Activated CD4-positive, alpha-beta memory T cell treated with anti-CD3 and anti-CD28 coated beads, Interleukin-2, amount 10 ng/mL, durations not matched to agents 7 days and 5 days (primary cell): Measurements from ENCODE around the gene NPHS2. TPM values are rescaled to one million over a fixed set of nuclear protein-coding genes. Genes with fewer than 3 reads are reported as not detected.

Experiments
- CTCF ChIA-PET: fragments of 350-600 bp; sonication (Branson Sonifier 250); formaldehyde crosslinking; loops from one replicate; lab custom pipeline; 2021; ENCODE audit warnings: antibody characterized with exemption, inconsistent platforms; lab: Charles Lee
- POLR2A ChIA-PET: fragments of 350-600 bp; sonication (Branson Sonifier 250); formaldehyde crosslinking; loops from one replicate; lab custom pipeline; 2021; ENCODE audit warnings: antibody characterized with exemption; lab: Charles Lee
- DNase-seq: peaks from one replicate; pipeline ENCODE4 v3.0.0-alpha.2; 2020
- H3K27ac Mint-ChIP-seq: one replicate; pipeline ENCODE4 v1.8.0; 2021; ENCODE audit warnings: mild to moderate bottlenecking, mixed read lengths
- H3K27me3 Mint-ChIP-seq: one replicate; pipeline ENCODE4 v1.8.0; 2021; ENCODE audit warnings: mixed read lengths
- H3K36me3 Mint-ChIP-seq: one replicate; pipeline ENCODE4 v1.8.0; 2021; ENCODE audit warnings: low read depth, mixed read lengths
- H3K4me1 Mint-ChIP-seq: one replicate; pipeline ENCODE4 v1.8.0; 2021; ENCODE audit warnings: mixed read lengths
- H3K4me3 Mint-ChIP-seq: one replicate; pipeline ENCODE4 v1.8.0; 2021; ENCODE audit warnings: mild to moderate bottlenecking, mixed read lengths
- H3K9me3 Mint-ChIP-seq: one replicate; pipeline ENCODE4 v1.8.0; 2021; ENCODE audit warnings: mixed read lengths
- total RNA-seq, 2 experiments: library from RNA; stranded (reverse); gene quantifications; one replicate each; pipeline ENCODE4 v1.2.3, GENCODE V29; 2021

NPHS2 gene
- not detected for total RNA-seq

- H3K4me1 Mint-ChIP-seq: no peaks in the 10 kb centered on the region
- peaks cover 43% of the 10 kb centered on the region for H3K27me3 Mint-ChIP-seq
- no peak for DNase-seq
- H3K9me3 Mint-ChIP-seq: no peaks in the 10 kb centered on the region
- CTCF ChIA-PET: no interaction called here
- H3K27ac Mint-ChIP-seq: no peak within 1 kb of the TSS
- POLR2A ChIA-PET: no interaction called here
- no peaks in the 10 kb centered on the region for H3K36me3 Mint-ChIP-seq
- H3K4me3 Mint-ChIP-seq: no peak within 1 kb of the TSS
Observed at GRCh38 chr1:179575497-179576314, at the start of gene NPHS2. Gene NPHS2, minus strand, starts transcription at chr1:179575948. Its CDS starts 84 bp downstream, at chr1:179575864.

GRCh38 chr1:179612361-179612760 lies 36.6 kb upstream of the NPHS2 start:
- Mint-ChIP-seq H3K36me3 (no peaks in the 10 kb centered on the region), H3K27me3 (peaks cover 5% of the 10 kb centered on the region), H3K9me3 (no peaks in the 10 kb centered on the region), H3K27ac (no peak overlapping the region), H3K4me1 (no peaks in the 10 kb centered on the region), H3K4me3 (no peak overlapping the region)
- no peak for DNase-seq
- CTCF ChIA-PET: no interaction called here
- POLR2A ChIA-PET: no interaction called here

DNA sequence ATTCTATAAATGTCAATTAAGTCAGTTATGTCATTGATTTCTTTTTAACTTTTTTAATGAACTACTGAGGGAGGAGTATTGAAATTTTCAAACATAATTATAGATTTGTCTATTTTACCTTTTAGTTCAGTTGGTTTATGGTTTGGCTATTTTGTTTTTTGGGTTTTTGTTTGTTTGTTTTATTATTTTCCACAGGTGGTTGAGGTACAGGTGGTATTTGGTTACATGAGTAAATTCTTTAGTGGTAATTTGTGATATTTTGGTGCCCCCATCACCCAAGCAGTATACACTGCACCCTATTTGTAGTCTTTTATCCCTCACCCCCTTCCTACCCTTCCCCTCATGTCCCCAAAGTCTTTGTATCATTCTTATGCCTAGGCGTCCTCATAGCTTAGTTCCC lies 25.3 kb upstream of the NPHS2 start:
- H3K27me3 Mint-ChIP-seq: peaks cover 11% of the 10 kb centered on the region
- H3K4me1 Mint-ChIP-seq: no peaks in the 10 kb centered on the region
- POLR2A ChIA-PET: no interaction called here
- CTCF ChIA-PET: no interaction called here
- no peaks in the 10 kb centered on the region for H3K36me3 Mint-ChIP-seq
- no peaks in the 10 kb centered on the region for H3K9me3 Mint-ChIP-seq
- H3K27ac Mint-ChIP-seq: no peak overlapping the region
- DNase-seq: no peak
- H3K4me3 Mint-ChIP-seq: no peak overlapping the region

DNA sequence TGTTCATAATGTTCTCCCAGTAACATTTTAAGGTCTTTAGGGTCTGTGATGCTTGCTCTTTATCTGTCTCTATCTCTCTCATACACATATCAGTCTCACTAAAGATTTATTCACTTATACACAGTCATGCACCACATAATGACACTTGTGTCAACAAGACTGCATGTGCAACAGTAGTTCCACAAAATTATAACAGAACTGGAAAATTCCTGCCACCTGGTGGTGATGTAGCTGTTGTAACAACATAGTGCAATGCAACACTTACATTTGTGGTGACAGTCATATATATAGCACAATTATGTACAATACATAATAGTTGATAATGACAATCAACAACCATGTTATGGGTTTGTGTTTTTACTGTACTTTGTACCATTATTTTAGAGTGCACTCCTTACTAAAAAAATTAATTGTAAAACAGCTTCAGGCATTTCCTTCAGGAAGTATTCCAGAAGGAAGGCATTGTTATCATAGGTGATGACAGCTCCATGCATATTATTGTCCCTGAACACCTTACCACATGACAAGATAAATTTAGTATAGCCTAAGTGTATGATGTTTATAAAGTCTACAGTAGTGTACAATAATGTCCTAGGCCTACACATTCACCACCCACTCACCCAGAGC lies 24.0 kb upstream of the NPHS2 start:
- Mint-ChIP-seq H3K4me1 (no peaks in the 10 kb centered on the region), H3K36me3 (no peaks in the 10 kb centered on the region), H3K9me3 (no peaks in the 10 kb centered on the region), H3K27ac (no peak overlapping the region), H3K4me3 (no peak overlapping the region), H3K27me3 (peaks cover 13% of the 10 kb centered on the region)
- CTCF ChIA-PET: interaction anchor here (0.6 kb wide), 1 partner anchor 520 kb away, joined by 4 read pairs; no protein-coding TSS in a partner anchor
- POLR2A ChIA-PET: no interaction called here
- DNase-seq: no peak

DNA sequence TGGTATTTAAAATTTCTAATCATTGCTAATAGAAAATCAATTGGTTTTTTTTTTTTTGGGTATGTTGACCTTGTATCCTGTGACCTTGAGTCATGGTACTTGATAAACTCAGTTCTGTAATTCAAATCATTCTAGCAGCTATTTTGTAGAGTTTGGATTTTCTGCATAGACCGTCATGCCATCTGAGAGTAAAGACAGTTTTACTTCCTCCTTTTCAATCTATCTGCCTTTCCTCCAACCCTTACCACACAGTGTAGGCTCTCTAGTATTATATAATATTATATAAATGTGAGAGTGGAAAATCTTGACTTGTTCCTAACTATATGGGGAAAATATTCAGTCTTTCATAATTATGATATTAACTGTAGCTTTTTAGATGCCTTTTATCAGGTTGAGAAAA lies 22.9 kb upstream of the NPHS2 start:
- H3K4me1 Mint-ChIP-seq: no peaks in the 10 kb centered on the region
- DNase-seq: no peak
- POLR2A ChIA-PET: no interaction called here
- H3K9me3 Mint-ChIP-seq: no peaks in the 10 kb centered on the region
- no peak overlapping the region for H3K4me3 Mint-ChIP-seq
- H3K36me3 Mint-ChIP-seq: no peaks in the 10 kb centered on the region
- CTCF ChIA-PET: interaction anchor here (1.3 kb wide), 1 partner anchor 211 kb away, joined by 3 read pairs; no protein-coding TSS in a partner anchor
- H3K27ac Mint-ChIP-seq: no peak overlapping the region
- H3K27me3 Mint-ChIP-seq: peaks cover 18% of the 10 kb centered on the region

DNA sequence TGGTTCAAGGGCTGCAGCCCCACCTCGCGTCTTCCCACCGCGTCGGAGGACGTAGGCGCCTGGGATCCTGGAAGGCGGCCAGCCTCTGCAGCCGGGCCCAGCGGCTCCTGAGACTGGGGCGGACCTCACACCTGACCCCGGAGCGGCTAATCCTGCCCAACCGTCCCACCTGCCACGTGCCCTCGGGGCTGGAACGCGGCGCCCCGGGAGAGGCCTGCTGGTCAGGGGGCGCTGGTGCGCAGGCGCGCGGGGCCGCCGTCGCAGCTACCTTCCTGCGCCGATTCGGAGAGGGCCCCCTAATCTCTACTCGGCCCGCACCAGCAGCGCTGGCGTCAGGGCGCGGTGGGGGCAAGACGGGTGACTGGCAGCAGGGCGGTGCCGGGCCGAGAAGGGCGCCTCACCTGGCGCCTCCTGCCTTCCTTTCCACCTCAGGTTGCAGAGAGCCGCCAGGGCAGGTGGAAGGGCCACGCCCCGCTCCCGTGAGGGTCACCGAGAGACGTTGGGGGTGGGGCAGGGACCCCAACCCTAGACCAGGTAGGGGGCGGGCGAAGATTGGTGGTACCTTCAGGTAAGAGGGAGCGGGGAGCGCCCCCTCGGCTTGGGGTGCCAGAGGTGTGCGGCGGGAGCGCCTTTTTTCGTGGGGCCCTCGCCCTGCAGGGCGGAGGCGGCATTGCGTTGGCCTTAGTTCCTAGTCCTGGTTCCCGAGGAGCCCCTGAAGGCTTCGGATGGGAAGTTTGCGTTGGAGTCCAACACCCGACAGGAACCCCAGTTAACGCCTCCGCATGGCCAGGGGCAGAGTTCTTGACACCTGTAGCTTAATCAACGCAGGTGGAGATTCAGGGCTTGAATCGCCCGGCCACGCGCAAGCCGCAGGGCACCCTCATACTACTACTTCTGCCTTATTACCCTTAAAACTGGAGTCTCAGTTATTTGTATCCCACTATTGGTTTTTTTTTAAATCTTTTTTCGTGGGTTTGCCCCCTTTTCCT lies 16.1 kb upstream of the NPHS2 start, which contains the start of gene TDRD5:
TSS of gene TDRD5 (plus strand) at position 241 of the 989 bp plus-strand sequence. CDS start 784 bp downstream, outside the sequence.
- POLR2A ChIA-PET: no interaction called here
- no peaks in the 10 kb centered on the region for H3K36me3 Mint-ChIP-seq
- no peak within 1 kb of the TSS for H3K4me3 Mint-ChIP-seq
- H3K4me1 Mint-ChIP-seq: no peaks in the 10 kb centered on the region
- peaks cover 21% of the 10 kb centered on the region for H3K27me3 Mint-ChIP-seq
- no peak within 1 kb of the TSS for H3K27ac Mint-ChIP-seq
- no peak for DNase-seq
- no peaks in the 10 kb centered on the region for H3K9me3 Mint-ChIP-seq
- CTCF ChIA-PET: no interaction called here

DNA sequence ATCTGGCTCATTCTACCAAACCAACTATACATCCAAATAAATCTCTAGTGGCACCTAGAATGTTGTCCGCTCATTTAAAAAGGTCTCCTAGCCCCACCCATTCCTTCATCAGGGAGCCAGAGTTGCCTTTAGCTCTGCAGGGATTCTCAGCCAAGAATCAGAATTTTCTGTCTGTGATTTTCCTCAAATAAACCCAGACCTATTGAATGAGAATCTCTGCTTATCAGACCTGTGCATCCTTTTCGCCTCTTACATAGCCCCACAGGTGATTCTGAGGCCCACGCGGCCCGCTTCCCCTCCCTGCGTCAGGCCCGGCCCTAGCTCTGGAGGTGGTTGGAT lies 15.5 kb upstream of the NPHS2 start:
- no peak overlapping the region for H3K4me3 Mint-ChIP-seq
- H3K9me3 Mint-ChIP-seq: no peaks in the 10 kb centered on the region
- no peak overlapping the region for H3K27ac Mint-ChIP-seq
- no peak for DNase-seq
- ChIA-PET POLR2A (no interaction called here), CTCF (no interaction called here)
- H3K27me3 Mint-ChIP-seq: peaks cover 20% of the 10 kb centered on the region
- no peaks in the 10 kb centered on the region for H3K36me3 Mint-ChIP-seq
- no peaks in the 10 kb centered on the region for H3K4me1 Mint-ChIP-seq

DNA sequence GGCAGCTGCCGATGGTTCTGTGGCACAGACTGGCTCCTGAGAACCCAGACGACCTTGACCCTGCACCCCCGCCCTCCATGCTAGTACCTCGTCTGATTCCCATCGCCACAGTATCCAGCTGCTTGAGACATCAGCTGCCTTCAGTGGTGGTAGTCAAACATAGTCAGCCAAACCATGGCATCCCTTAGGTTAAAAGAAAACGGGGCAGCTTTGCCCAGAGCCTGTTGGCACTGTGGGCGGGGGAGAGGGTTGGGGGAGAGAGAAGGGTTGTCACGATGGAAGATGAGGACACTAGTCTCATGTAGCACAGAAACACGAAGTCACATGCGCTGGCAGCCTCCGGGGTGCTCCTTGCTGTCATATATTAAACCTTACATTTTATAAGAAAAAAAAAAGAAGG lies 14.9 kb upstream of the NPHS2 start:
- Mint-ChIP-seq H3K36me3 (no peaks in the 10 kb centered on the region), H3K9me3 (no peaks in the 10 kb centered on the region), H3K27ac (no peak overlapping the region), H3K4me3 (no peak overlapping the region), H3K4me1 (peaks cover 1% of the 10 kb centered on the region), H3K27me3 (peaks cover 23% of the 10 kb centered on the region)
- DNase-seq: no peak
- ChIA-PET POLR2A (no interaction called here), CTCF (no interaction called here)

- POLR2A ChIA-PET: no interaction called here
- no peak overlapping the region for H3K4me3 Mint-ChIP-seq
- peaks cover 26% of the 10 kb centered on the region for H3K27me3 Mint-ChIP-seq
Observed at GRCh38 chr1:179589509-179589908, 13.8 kb upstream of the NPHS2 start.

GRCh38 chr1:179588425-179589024 lies 12.8 kb upstream of the NPHS2 start:
- Mint-ChIP-seq H3K27ac (no peak overlapping the region), H3K4me1 (peaks cover 1% of the 10 kb centered on the region), H3K36me3 (no peaks in the 10 kb centered on the region), H3K4me3 (no peak overlapping the region), H3K9me3 (no peaks in the 10 kb centered on the region), H3K27me3 (peaks cover 29% of the 10 kb centered on the region)
- POLR2A ChIA-PET: no interaction called here
- CTCF ChIA-PET: no interaction called here
- DNase-seq: no peak

More at GRCh38 chr1:179589509-179589908, 13.8 kb upstream of the NPHS2 start:
- peaks cover 1% of the 10 kb centered on the region for H3K4me1 Mint-ChIP-seq
- H3K9me3 Mint-ChIP-seq: no peaks in the 10 kb centered on the region
- no peak for DNase-seq
- CTCF ChIA-PET: no interaction called here
- H3K36me3 Mint-ChIP-seq: no peaks in the 10 kb centered on the region
- H3K27ac Mint-ChIP-seq: no peak overlapping the region

GRCh38 chr1:179587336-179587735 lies 11.6 kb upstream of the NPHS2 start:
- POLR2A ChIA-PET: no interaction called here
- no peaks in the 10 kb centered on the region for H3K36me3 Mint-ChIP-seq
- H3K4me1 Mint-ChIP-seq: peaks cover 1% of the 10 kb centered on the region
- no peaks in the 10 kb centered on the region for H3K9me3 Mint-ChIP-seq
- H3K4me3 Mint-ChIP-seq: no peak overlapping the region
- no peak overlapping the region for H3K27ac Mint-ChIP-seq
- H3K27me3 Mint-ChIP-seq: peaks cover 28% of the 10 kb centered on the region
- CTCF ChIA-PET: no interaction called here
- no peak for DNase-seq

DNA sequence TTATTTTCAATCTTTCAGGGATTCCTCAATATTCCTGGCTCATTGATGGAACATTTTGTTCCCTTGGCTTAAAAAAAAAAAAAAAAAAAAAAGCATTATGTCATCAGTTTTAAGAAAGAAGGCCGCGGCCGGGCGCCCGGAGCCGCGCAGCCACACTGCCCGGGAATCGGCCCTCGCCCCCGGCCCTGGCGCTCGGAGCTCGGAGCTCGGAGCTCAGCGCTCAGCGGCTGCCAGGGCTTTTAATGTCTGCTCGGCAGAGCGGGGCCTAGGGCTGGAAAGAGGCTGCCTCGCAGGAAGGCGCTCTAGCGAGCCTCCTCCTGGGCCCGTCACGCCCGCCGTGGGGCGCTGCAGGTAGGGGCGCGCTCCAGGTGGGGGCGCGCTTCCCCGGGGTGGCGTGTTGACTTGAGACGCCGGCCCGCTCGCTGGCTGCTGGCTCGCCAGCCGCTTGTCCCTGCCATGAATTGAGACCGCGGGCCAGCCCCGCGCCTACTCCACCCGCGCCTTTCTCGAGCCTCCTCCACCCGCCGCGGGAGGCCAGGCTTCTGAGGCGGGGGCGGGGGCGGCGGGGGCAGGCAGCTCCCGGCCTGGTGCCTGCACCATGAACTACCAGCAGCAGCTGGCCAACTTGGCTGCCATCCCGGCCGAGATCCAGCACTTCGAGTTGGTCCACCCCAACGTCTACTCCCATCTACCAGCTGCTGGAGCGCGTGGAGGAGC lies 10.5 kb upstream of the NPHS2 start:
- Mint-ChIP-seq H3K27me3 (peaks cover 28% of the 10 kb centered on the region), H3K4me1 (peaks cover 1% of the 10 kb centered on the region)
- no peak for DNase-seq

More for the DNA sequence above, 10.5 kb upstream of the NPHS2 start:
- Mint-ChIP-seq H3K9me3 (no peaks in the 10 kb centered on the region), H3K36me3 (no peaks in the 10 kb centered on the region), H3K4me3 (no peak overlapping the region), H3K27ac (no peak overlapping the region)
- ChIA-PET CTCF (no interaction called here), POLR2A (no interaction called here)
